ENCODE results near the gene TTC28. TPM values are rescaled to one million over a fixed set of nuclear protein-coding genes. Genes with fewer than 3 reads are reported as not detected.

TTC28 gene
- total RNA-seq, 1 experiment from 2014 or later, result 0.12 TPM

GRCh38 chr22:28428271-28428670, 251.4 kb downstream of the TTC28 start:
- H3K4me1 ChIP-seq (ENCODE audit: control insufficient read depth in 1 of 2, insufficient read depth in 2 of 2, low read length in 2 of 2), result no peaks in the 10 kb centered on the region
- no peak overlapping the region for H3K9ac ChIP-seq (ENCODE audit: low read length)
- TF ChIP-seq SP1 (IDR thresholded peaks at IDR 0.05; ENCODE audit: low read depth) (no peak), RAD21 (IDR thresholded peaks at IDR 0.05; ENCODE audit: low read depth) (no peak), JUND (IDR thresholded peaks at IDR 0.05) (no peak), CBX3 (IDR thresholded peaks at IDR 0.05; ENCODE audit: low read depth) (no peak), SRF (IDR thresholded peaks at IDR 0.05; ENCODE audit: low read depth) (no peak), ZNF274 (IDR thresholded peaks at IDR 0.05; ENCODE audit: low read depth, low read length) (no peak), EGR1 (IDR thresholded peaks at IDR 0.05; ENCODE audit: low read depth) (no peak), MAX (IDR thresholded peaks at IDR 0.05) (no peak), ELF1 (IDR thresholded peaks at IDR 0.05; ENCODE audit: borderline replicate concordance, low read depth) (no peak), EZH2phosphoT487 (IDR thresholded peaks at IDR 0.05; ENCODE audit: borderline replicate concordance) (no peak), YY1 (IDR thresholded peaks at IDR 0.05; ENCODE audit: extremely low read depth, insufficient replicate concordance, low read depth, low read length) (no peak), POLR2AphosphoS5 (IDR thresholded peaks at IDR 0.05; ENCODE audit: low read depth, low read length) (no peak), EZH2 (IDR thresholded peaks at IDR 0.05) (no peak), REST (IDR thresholded peaks at IDR 0.05; ENCODE audit: low read depth) (no peak), SIN3A (IDR thresholded peaks at IDR 0.05; ENCODE audit: low read depth) (no peak), FOSL1 (IDR thresholded peaks at IDR 0.05; ENCODE audit: low read depth) (no peak), POLR2A (IDR thresholded peaks at IDR 0.05; ENCODE audit: borderline replicate concordance, extremely low read depth, insufficient read depth, insufficient read length) (no peak)
- TF ChIP-seq, protein P1, sequence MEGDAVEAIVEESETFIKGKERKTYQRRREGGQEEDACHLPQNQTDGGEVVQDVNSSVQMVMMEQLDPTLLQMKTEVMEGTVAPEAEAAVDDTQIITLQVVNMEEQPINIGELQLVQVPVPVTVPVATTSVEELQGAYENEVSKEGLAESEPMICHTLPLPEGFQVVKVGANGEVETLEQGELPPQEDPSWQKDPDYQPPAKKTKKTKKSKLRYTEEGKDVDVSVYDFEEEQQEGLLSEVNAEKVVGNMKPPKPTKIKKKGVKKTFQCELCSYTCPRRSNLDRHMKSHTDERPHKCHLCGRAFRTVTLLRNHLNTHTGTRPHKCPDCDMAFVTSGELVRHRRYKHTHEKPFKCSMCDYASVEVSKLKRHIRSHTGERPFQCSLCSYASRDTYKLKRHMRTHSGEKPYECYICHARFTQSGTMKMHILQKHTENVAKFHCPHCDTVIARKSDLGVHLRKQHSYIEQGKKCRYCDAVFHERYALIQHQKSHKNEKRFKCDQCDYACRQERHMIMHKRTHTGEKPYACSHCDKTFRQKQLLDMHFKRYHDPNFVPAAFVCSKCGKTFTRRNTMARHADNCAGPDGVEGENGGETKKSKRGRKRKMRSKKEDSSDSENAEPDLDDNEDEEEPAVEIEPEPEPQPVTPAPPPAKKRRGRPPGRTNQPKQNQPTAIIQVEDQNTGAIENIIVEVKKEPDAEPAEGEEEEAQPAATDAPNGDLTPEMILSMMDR (IDR thresholded peaks at IDR 0.05 in 2 of 3, conservative IDR thresholded peaks at IDR 0.05 in 1 of 3; ENCODE audit: borderline replicate concordance in 1 of 3, insufficient read depth in 1 of 3, low read depth in 2 of 3, low read length in 2 of 3), result no peak
- TF ChIP-seq, protein P2, sequence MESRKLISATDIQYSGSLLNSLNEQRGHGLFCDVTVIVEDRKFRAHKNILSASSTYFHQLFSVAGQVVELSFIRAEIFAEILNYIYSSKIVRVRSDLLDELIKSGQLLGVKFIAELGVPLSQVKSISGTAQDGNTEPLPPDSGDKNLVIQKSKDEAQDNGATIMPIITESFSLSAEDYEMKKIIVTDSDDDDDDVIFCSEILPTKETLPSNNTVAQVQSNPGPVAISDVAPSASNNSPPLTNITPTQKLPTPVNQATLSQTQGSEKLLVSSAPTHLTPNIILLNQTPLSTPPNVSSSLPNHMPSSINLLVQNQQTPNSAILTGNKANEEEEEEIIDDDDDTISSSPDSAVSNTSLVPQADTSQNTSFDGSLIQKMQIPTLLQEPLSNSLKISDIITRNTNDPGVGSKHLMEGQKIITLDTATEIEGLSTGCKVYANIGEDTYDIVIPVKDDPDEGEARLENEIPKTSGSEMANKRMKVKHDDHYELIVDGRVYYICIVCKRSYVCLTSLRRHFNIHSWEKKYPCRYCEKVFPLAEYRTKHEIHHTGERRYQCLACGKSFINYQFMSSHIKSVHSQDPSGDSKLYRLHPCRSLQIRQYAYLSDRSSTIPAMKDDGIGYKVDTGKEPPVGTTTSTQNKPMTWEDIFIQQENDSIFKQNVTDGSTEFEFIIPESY (IDR thresholded peaks at IDR 0.05; ENCODE audit: extremely low read depth, insufficient replicate concordance, low read length), result no peak
- ATAC-seq (no peak), DNase-seq (ENCODE audit: low read depth, low spot score) (no peak)
- H2AFZ ChIP-seq (ENCODE audit: low read depth, low read length, poor library complexity, severe bottlenecking), result no peak overlapping the region
- no peak overlapping the region for H3K4me2 ChIP-seq (ENCODE audit: low read length)
- no peaks in the 10 kb centered on the region for H3K9me2 ChIP-seq (ENCODE audit: insufficient read depth)
- ChIA-PET CTCF (no interaction called here), RAD21 (ENCODE audit: low non-redundant PET in 1 of 2, low total read pairs in 2 of 2, uncharacterized antibody in 2 of 2, unreplicated experiment in 2 of 2) (no interaction called here), POLR2A (no interaction called here)
- no peaks in the 10 kb centered on the region for H3K36me3 ChIP-seq (ENCODE audit: control insufficient read depth in 1 of 2, insufficient read depth in 2 of 2, low read length in 2 of 2)
- H3K27me3 ChIP-seq (ENCODE audit: insufficient read depth, low read length), result peaks cover 41% of the 10 kb centered on the region
- no peaks in the 10 kb centered on the region for H3K9me3 ChIP-seq (ENCODE audit: control insufficient read depth in 1 of 2, insufficient read depth in 1 of 2, low read depth in 1 of 2, low read length in 2 of 2)
- intact Hi-C loops (cut with micrococcal nuclease), result no loop called here
- H3K27ac ChIP-seq (ENCODE audit: low read depth, low read length), result no peak overlapping the region
- BruUV-seq (replicated peaks), result no TSS peak
- no peaks in the 10 kb centered on the region for H4K20me1 ChIP-seq (ENCODE audit: insufficient read depth)
- no peak overlapping the region for H3K4me3 ChIP-seq (replicated peaks in 1 of 2; ENCODE audit: low read depth in 1 of 2, low read length in 2 of 2)
- no peaks in the 10 kb centered on the region for H3K79me2 ChIP-seq (ENCODE audit: insufficient read depth, low read length)
